HL-60 (cell line): ENCODE results near the gene CEP78.
"Not testable (repeated sequence)": the region's sequence is repeated elsewhere in the genome, so short reads cannot be mapped to it uniquely, and the experiment has no call there.

ENCODE experiments used
- CTCF ChIP-seq: IDR thresholded peaks from one replicate; pipeline ENCODE4 v1.5.1; 2011; ENCODE audit warnings: low read length, control low read depth, inconsistent platforms; ENCODE audit not compliant: insufficient read depth
- POLR2AphosphoS5 ChIP-seq: IDR thresholded peaks from 2 replicates; pipeline ENCODE4 v1.6.1; 2012; ENCODE audit warnings: low read depth
- REST ChIP-seq: IDR thresholded peaks from 2 replicates; pipeline ENCODE4 v1.6.1; 2012; ENCODE audit warnings: low read depth; ENCODE audit not compliant: insufficient replicate concordance
- SPI1 ChIP-seq: IDR thresholded peaks from 2 replicates; pipeline ENCODE4 v1.6.1; 2012; ENCODE audit warnings: low read depth, mild to moderate bottlenecking, borderline replicate concordance

GRCh38 chr9:78284181-78284580, 48.3 kb downstream of the CEP78 start:
- TF ChIP-seq CTCF, SPI1, REST, POLR2AphosphoS5: not testable (repeated sequence)
